Mesenchymal stem cell (in vitro differentiated cells and primary cell): ENCODE measurements around the gene CCNQ.

Experiments
- DNase-seq: peaks from one replicate; pipeline ENCODE4 v3.0.0-alpha.2; 2013
- H2AFZ ChIP-seq: one replicate; pipeline ENCODE4 v1.6.1; 2013; ENCODE audit warnings: low read depth, mild to moderate bottlenecking, control low read depth, inconsistent platforms, low read length, moderate library complexity
- H2AK5ac ChIP-seq: 2 replicates; pipeline ENCODE4 v1.6.1; 2013; ENCODE audit warnings: low read length, moderate library complexity, mild to moderate bottlenecking, inconsistent platforms; ENCODE audit not compliant: severe bottlenecking
- H2BK120ac ChIP-seq: one replicate; pipeline ENCODE4 v1.6.1; 2013; ENCODE audit warnings: low read depth, mild to moderate bottlenecking, inconsistent platforms, low read length, moderate library complexity
- H2BK12ac ChIP-seq, 2 experiments: one replicate each; pipeline ENCODE4 v1.6.1; 2013; ENCODE audit warnings: inconsistent platforms in 2 of 2, low read length in 2 of 2, mild to moderate bottlenecking in 2 of 2, moderate library complexity in 2 of 2, control low read depth in 1 of 2
- H2BK15ac ChIP-seq: one replicate; pipeline ENCODE4 v1.6.1; 2013; ENCODE audit warnings: mild to moderate bottlenecking, low read depth, inconsistent platforms; ENCODE audit not compliant: poor library complexity, severe bottlenecking
- H2BK5ac ChIP-seq: 2 replicates; pipeline ENCODE4 v1.6.1; 2013; ENCODE audit warnings: low read depth, mild to moderate bottlenecking, low read length, control low read depth, inconsistent platforms; ENCODE audit not compliant: poor library complexity, severe bottlenecking
- H3K14ac ChIP-seq, 2 experiments: one replicate each; pipeline ENCODE4 v1.6.1; 2013; ENCODE audit warnings: inconsistent platforms in 2 of 2, low read length in 2 of 2, control low read depth in 1 of 2, mild to moderate bottlenecking in 1 of 2, moderate library complexity in 1 of 2
- H3K18ac ChIP-seq, 2 experiments: one replicate each; pipeline ENCODE4 v1.6.1; 2013; ENCODE audit warnings: inconsistent platforms in 2 of 2, low read length in 2 of 2, control low read depth in 1 of 2, low read depth in 1 of 2, mild to moderate bottlenecking in 1 of 2
- H3K23ac ChIP-seq, 2 experiments: one replicate each; pipeline ENCODE4 v1.6.1; 2013; ENCODE audit warnings: inconsistent platforms in 2 of 2, low read length in 2 of 2, mild to moderate bottlenecking in 2 of 2, moderate library complexity in 2 of 2, control low read depth in 1 of 2
- H3K27ac ChIP-seq: 2 replicates; pipeline ENCODE4 v1.5.1; 2013; ENCODE audit warnings: mild to moderate bottlenecking, moderate library complexity, low read length, control low read depth, inconsistent platforms; ENCODE audit not compliant: poor library complexity, severe bottlenecking
- H3K27me3 ChIP-seq, 2 experiments: 2 replicates each; pipeline versions ENCODE4 v1.6.1 to v1.7.0; 2013; ENCODE audit warnings: low read length in 2 of 2, mild to moderate bottlenecking in 2 of 2, moderate library complexity in 2 of 2, control low read depth in 1 of 2, inconsistent platforms in 1 of 2; ENCODE audit not compliant: control insufficient read depth in 1 of 2, insufficient read depth in 1 of 2
- H3K36me3 ChIP-seq, 2 experiments: 2 replicates each; pipeline versions ENCODE4 v1.6.1 to v1.7.0; 2013; ENCODE audit warnings: low read length in 2 of 2, control low read depth in 1 of 2, inconsistent platforms in 1 of 2, low read depth in 1 of 2, mild to moderate bottlenecking in 1 of 2; ENCODE audit not compliant: insufficient read depth in 2 of 2, control insufficient read depth in 1 of 2
- H3K4ac ChIP-seq, 2 experiments: one replicate each; pipeline ENCODE4 v1.6.1; 2013; ENCODE audit warnings: inconsistent platforms in 2 of 2, low read length in 2 of 2, mild to moderate bottlenecking in 2 of 2, moderate library complexity in 2 of 2, control low read depth in 1 of 2, low read depth in 1 of 2
- H3K4me1 ChIP-seq: 2 replicates; pipeline ENCODE4 v1.6.1; 2013; ENCODE audit warnings: low read depth, low read length, control low read depth; ENCODE audit not compliant: control insufficient read depth, insufficient read depth
- H3K4me2 ChIP-seq: 2 replicates; pipeline ENCODE4 v1.6.1; 2013; ENCODE audit warnings: low read length, mild to moderate bottlenecking, inconsistent platforms; ENCODE audit not compliant: poor library complexity, severe bottlenecking
- H3K4me3 ChIP-seq, 2 experiments: 2 replicates each; pipeline versions ENCODE4 v1.5.1 to v1.7.0; 2013; ENCODE audit warnings: low read length in 2 of 2, mild to moderate bottlenecking in 2 of 2, control low read depth in 1 of 2, low read depth in 1 of 2; ENCODE audit not compliant: insufficient read depth in 1 of 2
- H3K79me1 ChIP-seq: replicated peaks from 2 replicates; pipeline ENCODE4 v1.6.1; 2013; ENCODE audit warnings: mild to moderate bottlenecking, control low read depth, low read length, inconsistent platforms; ENCODE audit not compliant: poor library complexity, severe bottlenecking
- H3K9ac ChIP-seq: 2 replicates; pipeline ENCODE4 v1.7.0; 2013; ENCODE audit warnings: mild to moderate bottlenecking, low read length, moderate library complexity
- H3K9me3 ChIP-seq: 2 replicates; pipeline ENCODE4 v1.7.0; 2013; ENCODE audit warnings: mild to moderate bottlenecking, low read length; ENCODE audit not compliant: control insufficient read depth
- H4K8ac ChIP-seq: one replicate; pipeline ENCODE4 v1.6.1; 2013; ENCODE audit warnings: inconsistent platforms, mild to moderate bottlenecking, low read length, moderate library complexity
- H4K91ac ChIP-seq: one replicate; pipeline ENCODE4 v1.6.1; 2013; ENCODE audit warnings: mild to moderate bottlenecking, low read length, inconsistent platforms
- WGBS: methylation state at CpG from one replicate; pipeline ENCODE4 v1.1.7; 2013; ENCODE audit warnings: mixed read lengths; 5-methylcytosine and 5-hydroxymethylcytosine counted together

Gene CCNQ

GRCh38 chrX:153539171-153539978, 59.6 kb downstream of the CCNQ start:
- H4K8ac ChIP-seq = no peak overlapping the region
- H2AFZ ChIP-seq = no peak overlapping the region
- H3K27me3 ChIP-seq = peaks cover 4 to 54% of the 10 kb centered on the region in 2 experiments
- peaks cover 3% of the 10 kb centered on the region for H3K4me1 ChIP-seq
- no peak overlapping the region for H2BK12ac ChIP-seq
- no peak overlapping the region for H3K9ac ChIP-seq
- no peak overlapping the region for H3K14ac ChIP-seq
- peak; percentile 49 for DNase-seq
- H3K79me1 ChIP-seq = no peaks in the 10 kb centered on the region
- H3K18ac ChIP-seq = no peak overlapping the region
- H3K4me3 ChIP-seq = no peak overlapping the region
- no peaks in the 10 kb centered on the region for H3K36me3 ChIP-seq
- 45% methylated on average over 29 of the region's 31 CpGs for WGBS
- H2BK120ac ChIP-seq = no peak overlapping the region
- no peak overlapping the region for H3K27ac ChIP-seq
- H3K23ac ChIP-seq = no peak overlapping the region
- H2BK5ac ChIP-seq = no peak overlapping the region
- H3K4ac ChIP-seq = no peak overlapping the region
- no peak overlapping the region for H2AK5ac ChIP-seq
- no peak overlapping the region for H2BK15ac ChIP-seq
- no peak overlapping the region for H3K4me2 ChIP-seq
- H3K9me3 ChIP-seq = no peaks in the 10 kb centered on the region
- H4K91ac ChIP-seq = no peak overlapping the region

- no peak overlapping the region for H2BK5ac ChIP-seq
- H3K23ac ChIP-seq = no peak overlapping the region
- H3K4me3 ChIP-seq = no peak overlapping the region
- no peak overlapping the region for H2BK15ac ChIP-seq
- no peak overlapping the region for H2AK5ac ChIP-seq
- H3K27me3 ChIP-seq = peaks cover 4 to 62% of the 10 kb centered on the region in 2 experiments
- no peaks in the 10 kb centered on the region for H3K9me3 ChIP-seq
- H2BK12ac ChIP-seq = no peak overlapping the region
- no peak overlapping the region for H3K4ac ChIP-seq
- H3K27ac ChIP-seq = no peak overlapping the region
- H3K79me1 ChIP-seq = no peaks in the 10 kb centered on the region
- H4K91ac ChIP-seq = no peak overlapping the region
- WGBS = 87% methylated on average over 17 of the region's 17 CpGs
- no peak overlapping the region for H4K8ac ChIP-seq
- no peak for DNase-seq
- H3K9ac ChIP-seq = no peak overlapping the region
- no peak overlapping the region for H3K18ac ChIP-seq
- H3K4me1 ChIP-seq = peaks cover 3% of the 10 kb centered on the region
- no peak overlapping the region for H3K14ac ChIP-seq
- no peak overlapping the region for H3K4me2 ChIP-seq
- H3K36me3 ChIP-seq = no peaks in the 10 kb centered on the region
- no peak overlapping the region for H2AFZ ChIP-seq
- H2BK120ac ChIP-seq = no peak overlapping the region
Observed at GRCh38 chrX:153538424-153538823, 60.5 kb downstream of the CCNQ start.
